ENCODE data around the gene PHLDA2.

DNA sequence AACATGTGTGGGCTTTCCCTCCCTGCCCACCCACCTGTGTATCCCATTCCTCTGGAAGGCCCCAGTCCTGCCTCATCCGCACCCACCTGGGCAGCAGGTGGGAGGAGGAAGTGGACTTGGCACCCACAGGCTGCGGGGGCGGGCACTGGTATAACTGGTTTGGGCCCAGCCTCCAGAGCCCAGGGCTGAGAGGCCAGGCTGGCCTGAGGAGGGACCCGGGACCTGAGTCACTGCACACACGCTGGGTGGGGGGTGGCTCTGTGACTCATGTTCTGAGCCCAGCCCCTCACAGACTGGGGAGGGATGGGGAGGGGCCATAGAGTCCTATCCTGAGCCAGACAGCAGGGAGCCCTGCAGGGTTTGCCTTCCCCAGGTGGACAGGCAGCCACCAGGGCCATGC is 16.7 kb downstream of the PHLDA2 start:
- TF ChIP-seq, protein P1, sequence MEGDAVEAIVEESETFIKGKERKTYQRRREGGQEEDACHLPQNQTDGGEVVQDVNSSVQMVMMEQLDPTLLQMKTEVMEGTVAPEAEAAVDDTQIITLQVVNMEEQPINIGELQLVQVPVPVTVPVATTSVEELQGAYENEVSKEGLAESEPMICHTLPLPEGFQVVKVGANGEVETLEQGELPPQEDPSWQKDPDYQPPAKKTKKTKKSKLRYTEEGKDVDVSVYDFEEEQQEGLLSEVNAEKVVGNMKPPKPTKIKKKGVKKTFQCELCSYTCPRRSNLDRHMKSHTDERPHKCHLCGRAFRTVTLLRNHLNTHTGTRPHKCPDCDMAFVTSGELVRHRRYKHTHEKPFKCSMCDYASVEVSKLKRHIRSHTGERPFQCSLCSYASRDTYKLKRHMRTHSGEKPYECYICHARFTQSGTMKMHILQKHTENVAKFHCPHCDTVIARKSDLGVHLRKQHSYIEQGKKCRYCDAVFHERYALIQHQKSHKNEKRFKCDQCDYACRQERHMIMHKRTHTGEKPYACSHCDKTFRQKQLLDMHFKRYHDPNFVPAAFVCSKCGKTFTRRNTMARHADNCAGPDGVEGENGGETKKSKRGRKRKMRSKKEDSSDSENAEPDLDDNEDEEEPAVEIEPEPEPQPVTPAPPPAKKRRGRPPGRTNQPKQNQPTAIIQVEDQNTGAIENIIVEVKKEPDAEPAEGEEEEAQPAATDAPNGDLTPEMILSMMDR (conservative IDR thresholded peaks at IDR 0.05; ENCODE audit: low read length) = no peak
- no peak for TF ChIP-seq EZH2phosphoT487 (IDR thresholded peaks at IDR 0.05; ENCODE audit: borderline replicate concordance)

Data from Loucy (cell line).